Measurements from ENCODE around the gene PLCL2.
A peak's percentile ranks its signal among the peaks of the same experiment; 100 is the strongest.

The PLCL2 gene

DNA sequence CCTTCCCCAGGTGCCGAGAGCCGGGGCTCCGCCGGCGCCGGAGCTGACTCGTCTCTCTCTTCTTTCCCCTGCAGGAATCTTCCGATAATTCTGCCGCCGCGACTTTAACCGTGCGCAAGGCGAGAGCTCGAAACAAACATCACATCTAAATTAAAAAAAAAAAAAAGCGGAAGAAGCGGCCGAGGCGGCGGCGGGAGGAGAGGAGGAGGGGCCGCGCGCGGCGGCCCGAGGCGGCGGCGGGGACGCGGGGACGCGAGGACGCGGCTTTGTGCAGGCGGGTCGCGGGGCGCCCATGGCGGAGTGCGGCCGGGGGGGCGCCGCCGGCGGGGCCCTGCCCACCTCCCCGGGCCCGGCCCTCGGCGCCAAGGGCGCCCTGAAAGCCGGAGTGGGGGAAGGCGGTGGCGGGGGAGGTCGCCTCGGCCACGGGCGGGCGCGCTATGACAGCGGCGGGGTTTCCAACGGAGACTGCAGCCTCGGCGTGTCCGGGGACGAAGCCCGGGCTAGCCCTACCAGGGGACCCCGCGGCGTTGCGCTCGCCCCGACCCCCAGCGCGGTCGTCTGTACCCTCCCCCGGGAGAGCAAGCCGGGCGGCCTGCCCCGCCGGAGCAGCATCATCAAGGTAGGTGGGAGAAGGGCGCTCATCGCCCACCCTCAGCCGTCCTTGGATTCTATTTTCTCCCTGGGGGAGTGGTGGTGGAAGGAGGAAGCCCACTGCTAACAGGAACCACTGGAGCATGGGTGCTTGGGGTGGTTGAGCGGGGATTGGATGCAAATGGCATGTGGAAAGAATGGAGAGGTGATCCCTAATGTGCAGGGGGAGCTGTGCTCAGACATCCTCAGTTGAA, at the start of gene PLCL2:
Gene PLCL2, plus strand, starts transcription at position 208 of the 845 bp plus-strand sequence. Its CDS starts 85 bp downstream, at position 293.
- DNase-seq, result peak; percentile 64

DNA sequence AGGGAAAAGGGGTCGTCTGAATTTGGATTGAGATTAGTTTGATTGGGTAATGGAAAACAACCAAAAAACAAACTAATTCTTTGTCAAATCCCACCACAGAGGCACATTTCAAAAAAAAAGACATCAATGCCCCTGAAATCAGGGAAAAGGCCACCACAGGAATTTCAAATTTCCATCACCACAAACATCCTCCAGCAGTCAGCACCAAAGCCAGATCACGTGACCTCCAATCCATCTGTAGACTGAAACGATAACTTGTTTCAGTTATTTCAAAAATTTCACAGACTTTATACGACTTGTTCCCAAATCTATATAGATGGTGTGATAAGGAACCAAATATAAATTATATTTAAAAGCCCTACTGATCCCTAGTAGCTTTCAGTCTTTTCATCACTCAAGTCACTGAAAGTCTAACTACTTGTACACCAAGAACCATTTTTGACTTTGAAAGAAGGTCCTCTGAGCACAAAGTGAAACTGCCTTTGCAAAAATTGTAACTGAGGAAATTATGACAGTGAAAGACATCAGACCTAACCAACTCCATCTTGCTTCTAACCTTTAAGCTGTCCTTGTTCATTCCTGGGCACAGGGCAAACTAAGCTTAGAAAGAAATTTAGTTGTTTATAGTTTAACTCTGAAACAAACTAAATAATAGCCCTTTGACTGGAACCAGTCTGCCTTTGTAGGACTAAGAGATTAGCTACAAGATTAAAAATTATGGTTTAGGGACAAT, 48.1 kb upstream of the PLCL2 start:
- DNase-seq, result no peak

DNA sequence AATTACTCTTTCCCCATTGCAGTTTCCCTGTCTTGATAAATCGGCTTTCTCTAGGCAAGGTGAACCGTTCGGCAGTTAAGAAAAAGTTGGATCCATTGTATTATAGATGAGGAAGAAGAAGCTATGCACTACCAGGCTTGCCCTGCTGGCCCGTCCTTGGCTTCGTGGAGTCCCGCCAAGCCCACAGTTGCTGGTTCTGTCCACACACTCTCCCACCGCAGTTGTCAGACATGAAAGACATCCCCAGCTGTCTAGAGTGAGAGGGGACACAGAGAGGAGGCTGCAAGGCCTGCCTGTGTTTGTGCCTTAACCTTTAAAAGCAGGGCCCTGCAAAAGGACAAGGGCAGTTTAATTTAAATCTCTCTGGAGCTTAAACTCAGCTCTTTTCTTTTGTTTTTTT, 47.2 kb upstream of the PLCL2 start:
- DNase-seq, result no peak

DNA sequence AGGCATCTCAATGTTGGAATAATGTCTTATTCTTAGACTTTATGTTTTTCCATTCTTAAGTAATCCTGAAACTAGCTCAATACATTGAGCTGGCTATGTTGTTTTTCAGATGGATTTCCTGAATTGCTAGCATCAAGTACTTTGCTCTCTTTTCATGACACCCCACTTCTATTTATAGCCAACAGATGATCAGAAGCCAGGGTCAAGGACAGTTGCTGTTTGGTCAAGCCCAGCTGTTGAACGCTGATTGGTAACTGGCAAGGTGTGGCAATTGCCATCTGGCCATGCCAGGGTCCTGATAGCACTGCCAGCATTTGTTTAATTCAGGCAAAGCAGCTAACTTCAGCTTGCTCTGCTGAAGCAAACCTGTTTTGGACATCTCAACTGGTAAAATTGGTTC, 46.2 kb upstream of the PLCL2 start:
- DNase-seq, result no peak

DNA sequence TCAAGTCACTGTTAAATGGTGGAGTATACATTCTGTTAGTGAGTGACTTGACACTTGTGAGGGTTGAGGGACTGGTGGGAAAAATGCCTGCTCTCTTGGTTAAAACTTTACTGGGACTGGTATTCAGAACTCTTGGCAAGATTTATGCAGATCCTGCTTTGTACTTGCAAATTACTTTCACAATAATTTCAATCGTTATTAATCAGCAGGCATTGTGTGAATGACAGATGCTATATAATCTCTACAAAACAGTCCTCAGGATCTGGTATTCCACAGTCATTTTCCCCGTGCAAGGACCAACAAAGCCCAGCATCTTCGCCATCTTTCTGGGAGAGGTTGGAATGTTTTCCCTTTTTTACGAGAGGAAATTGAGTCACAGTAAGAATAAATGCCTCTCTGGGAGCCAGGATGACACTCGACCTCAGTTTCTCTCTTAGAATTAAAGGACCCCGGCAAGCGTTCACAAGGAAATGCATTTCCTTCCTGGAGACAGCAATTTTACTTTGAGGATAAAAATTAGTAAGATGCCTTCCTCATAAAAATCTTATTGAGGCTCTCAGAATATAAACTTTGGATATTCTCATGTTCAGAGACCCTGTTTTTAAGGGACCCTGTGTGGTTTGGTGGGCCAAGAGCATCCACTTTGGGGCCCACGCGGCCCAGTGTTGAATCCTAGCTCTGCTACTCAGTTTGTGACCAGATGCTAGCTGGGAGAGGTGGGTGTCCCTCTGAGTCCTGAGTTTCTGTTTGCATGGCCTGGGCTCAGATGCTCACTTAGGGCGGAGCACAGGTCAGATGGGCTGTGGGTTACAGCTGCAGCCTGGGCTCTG, 45.3 kb upstream of the PLCL2 start:
- DNase-seq, result no peak

DNA sequence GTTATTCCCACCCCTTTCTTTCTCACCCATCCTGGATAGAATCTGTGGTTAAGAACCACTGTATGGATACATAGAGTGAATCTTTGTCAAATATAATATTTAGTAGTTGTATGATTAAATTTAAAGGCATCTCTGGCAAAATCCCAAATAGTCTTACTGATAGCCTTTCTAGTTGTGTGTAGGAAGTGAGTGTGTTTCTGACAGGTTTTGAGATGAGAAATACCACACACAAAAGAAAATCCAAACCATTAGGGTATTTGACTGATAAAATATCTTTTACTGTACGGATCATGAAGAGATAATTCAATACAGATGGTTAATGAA, 44.7 kb upstream of the PLCL2 start:
- no peak for DNase-seq

DNA sequence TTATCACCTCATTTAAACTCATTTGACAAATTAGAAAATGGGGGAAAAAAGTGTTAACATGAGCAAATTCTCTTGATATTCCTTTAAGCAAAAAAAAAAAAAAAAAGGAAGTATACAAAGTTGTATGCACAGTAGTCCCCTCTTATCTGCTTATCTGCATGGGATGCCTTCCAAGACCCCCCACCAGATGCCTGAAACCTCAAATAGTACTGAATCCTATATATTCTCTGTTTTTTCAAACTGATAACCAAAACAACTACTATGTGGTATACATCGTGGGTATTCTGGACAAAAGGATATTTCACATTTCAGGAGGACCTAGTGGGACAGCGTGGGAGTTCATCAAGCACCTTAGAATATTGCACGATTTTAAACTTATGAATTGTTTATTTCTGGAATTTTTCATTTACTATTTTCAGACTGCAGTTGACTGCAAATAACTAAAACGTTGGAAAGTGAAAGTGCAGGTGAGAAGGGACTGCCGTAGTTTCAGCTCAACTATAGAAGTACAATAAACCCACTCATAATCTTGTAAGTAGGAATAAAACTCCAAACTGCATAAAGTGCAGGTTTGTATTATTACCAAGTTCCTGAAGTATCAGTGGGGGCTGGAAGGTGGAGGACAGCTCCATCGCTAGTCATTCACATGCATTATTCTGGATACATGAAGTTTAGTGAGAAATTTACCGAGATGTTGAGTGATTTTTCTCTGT, 43.6 kb upstream of the PLCL2 start:
- no peak for DNase-seq

DNA sequence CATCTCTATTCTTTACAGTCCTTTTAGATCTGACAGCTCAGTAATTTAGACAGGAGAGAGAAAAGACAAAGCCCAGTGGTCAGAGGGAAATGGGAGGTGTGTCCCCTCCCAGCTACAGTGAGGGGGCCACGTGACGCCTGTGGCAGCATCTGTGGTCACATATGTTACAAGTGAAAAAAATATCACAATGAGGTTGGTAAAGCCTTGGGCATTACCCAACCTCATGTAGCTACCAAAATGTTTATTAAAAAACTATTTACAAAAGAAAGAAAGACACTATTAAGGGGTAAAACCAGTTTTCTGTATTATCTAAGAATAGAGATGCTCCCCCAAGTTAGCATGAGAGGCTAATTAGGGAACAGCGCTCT, 42.9 kb upstream of the PLCL2 start:
- DNase-seq, result peak; percentile 39

DNA sequence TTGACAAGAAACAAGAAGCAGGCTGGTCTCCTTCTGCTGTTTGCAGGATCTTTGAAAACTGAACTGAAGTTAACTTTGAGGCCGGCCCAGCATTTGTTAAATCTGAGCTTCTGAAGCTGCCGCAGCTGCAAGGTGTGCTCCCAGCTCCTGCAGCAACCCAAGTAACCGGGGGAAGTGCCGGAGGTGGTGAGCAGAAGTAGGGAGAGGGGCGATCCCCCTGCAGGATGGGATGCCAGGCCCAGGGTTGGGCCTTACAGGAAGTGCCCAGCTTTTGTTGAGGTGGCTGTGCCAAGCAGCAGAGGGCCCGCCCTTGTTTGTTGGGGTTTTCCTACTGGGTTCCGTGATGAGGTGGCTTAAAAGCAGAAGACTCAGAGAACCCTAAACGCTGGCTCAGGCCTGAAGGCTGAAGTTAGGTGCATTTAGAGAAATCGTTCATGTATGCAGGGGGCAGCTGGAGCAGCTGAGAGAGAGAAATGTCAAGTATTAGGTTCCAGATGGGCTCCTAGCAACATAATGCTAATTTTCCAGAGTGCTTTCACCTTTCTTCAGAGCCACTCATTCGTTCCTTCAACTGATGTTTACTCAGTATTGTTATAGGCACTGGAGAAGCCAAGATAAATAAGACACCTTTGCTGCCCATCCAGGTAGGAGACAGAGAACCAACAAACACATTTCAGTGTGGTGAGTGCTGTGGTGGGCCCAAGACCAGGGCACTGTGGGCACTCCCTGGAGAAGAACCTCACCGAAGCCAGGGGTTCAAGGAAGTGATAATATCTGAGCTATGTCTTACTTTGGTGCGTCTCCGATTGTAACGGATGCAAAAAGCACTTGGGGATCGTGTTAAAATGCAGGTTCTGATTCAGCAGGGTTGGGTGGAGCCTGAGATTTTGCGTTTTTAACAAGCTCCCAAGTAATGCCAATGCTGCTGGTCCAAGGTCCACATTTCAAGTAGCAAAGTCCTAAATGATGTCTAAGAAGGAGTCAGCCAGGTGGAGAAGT, 42.2 kb upstream of the PLCL2 start:
- peak; percentile 76 for DNase-seq

DNA sequence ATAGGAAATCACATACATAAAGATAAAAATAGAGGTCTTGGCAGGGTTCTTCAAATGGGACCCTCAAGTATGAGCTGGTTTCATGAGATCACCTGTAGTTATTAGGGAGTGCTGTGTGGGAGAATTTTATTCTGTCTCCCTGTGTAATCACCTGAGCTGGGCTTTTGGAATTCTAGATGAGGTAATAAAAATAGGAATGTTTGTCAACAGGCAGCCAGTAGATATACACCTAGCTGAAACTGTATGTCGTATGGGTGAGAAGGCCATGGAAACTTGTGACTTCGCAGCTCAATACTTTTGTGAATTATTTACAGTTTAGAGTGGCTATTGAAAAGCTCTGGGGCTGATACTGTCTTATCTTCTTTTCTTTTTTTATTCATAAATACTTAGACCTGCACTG, 40.5 kb upstream of the PLCL2 start:
- no peak for DNase-seq

DNA sequence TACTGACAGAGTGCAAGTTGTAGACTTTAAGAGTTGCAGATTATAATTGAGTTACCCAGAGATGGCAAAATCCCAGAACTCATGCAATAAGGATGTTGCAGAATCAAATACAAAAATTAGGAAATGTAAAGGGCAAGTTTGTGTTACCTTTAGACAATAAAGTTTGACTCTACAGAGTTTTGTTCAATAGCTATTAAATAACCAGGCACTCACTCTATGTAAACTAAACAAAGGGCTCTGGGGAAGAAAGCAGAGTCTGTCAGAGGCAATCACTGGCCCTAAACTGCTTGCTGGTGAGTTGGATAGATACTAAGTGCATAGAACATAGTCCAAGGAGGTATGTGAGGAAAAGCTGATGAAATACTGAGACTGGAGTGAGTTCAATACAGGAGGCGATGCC, 40.0 kb upstream of the PLCL2 start:
- no peak for DNase-seq

DNA sequence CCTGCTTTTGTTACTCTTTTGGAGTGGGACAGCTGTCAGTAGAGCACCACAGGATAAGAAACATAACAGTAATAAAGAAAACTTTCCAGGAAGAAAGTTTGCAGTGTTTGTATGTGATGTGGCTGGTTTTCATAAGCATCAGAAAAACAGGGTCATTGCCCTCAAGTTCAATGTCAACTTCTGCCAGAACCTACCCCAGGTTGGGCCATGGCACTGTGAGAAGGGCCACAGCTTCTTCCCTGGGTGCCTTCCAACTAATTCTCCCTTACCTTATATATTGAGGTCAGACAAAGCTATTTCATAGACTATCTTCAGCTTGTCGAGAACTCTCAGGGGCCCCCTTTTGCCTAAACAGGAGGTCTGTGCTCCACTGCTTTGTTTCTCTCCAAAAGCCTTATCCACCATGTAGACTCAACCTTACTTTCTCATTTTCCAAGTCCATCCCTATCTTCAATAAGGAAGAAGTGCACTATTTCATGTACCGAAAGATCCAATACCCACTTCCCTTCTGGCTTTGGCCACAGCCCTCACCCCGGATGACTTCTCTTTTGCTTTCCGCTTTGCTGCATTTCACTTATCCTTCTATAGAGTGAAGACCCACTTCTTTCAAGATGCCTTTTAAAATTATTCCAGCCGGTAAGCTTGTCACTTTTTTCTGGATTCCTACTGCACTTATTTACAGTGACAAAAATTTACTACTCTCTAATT, 38.2 kb upstream of the PLCL2 start:
- no peak for DNase-seq

DNA sequence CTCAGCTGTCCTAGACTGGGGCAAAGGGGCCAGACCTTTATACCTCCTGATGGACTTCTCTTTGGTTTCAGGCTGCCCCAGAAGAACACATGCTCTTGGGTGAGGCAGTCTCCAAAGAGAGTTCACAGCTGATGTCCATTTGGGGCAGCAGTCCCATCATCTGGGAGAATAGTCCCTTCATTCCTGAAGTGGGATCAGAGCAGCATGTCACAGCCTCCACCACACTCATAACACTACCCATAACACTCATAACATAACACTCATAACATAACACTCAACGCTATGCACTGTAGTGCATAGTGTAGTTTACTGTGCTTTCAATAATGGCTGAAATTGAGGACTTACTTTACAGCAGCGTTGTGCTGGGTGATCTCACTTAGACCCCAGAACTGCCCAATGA, 36.7 kb upstream of the PLCL2 start:
- no peak for DNase-seq

DNA sequence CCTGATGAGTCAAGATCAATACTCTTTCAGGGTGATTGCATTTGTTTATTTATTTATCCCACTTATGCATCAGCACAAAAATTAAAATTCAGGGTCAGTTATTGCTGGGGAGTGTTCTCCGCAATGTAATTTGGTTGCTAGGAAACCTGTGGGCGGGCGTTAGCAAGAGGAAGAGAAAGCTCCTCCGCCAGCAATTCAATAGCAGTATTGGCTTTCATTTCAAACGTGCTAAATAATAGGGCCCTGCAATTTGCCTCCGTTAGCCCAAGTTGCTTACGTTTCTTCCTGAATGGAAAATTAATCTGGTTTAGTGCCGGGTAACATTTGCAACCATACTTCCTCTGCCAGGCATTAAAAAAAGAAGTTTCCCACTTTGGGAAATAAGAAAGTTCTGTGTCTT, 35.5 kb upstream of the PLCL2 start:
- peak; percentile 60 for DNase-seq

DNA sequence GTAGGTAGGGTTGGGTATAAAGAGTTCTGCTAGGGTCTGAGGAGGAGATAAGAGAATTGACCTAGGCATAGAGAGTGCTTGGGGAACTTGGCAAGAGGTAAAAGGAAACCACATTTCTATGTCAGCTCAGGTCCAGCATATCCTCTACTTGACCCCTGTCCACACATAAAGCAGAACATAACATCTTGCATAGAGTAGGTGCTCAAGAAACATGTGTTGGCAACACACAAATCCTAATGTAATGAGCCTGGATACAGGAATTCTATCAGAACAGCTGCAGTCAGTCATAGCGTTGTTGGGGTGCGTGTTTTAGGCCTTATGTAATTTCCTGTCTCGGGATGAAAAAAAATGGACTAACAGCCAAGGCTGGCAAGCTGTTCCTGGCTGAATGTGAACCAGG, 35.0 kb upstream of the PLCL2 start:
- no peak for DNase-seq

DNA sequence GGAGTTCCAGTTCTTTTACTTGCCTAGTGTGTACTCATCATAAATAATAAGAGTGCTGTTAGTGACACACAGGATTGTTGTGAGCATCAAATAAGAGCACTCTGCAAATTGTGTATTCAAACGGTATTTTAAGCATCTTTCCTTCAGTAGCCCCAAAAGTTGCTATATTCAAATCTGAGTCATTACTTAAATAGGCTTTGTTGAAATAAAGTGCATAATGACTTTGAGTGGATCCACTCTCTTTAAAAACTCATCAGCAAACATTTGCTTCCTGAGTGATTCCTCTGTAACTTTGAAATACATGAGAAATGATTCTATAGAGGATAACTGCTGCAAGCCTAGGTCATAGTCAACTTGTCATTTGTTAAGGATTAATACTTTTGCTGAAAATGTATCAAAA, 29.3 kb upstream of the PLCL2 start:
- no peak for DNase-seq

DNA sequence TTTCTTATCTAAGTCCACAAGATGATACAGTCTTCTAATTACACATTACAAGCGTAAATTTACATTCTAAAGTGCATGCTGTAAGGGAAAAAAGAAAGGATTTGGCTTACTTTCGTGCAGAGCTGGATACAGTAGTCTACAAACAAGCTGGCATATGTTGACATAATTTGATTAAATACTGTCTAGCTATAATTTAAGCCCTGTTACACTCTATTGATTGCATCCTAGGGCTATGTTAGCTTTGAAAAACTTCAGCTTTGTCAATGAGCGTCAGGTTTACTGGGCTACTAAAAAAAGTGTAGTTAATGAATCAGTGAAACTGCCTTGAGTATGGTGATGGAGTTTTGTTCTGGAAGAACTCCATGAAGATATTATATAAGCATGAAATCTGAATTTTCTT, 24.5 kb upstream of the PLCL2 start:
- no peak for DNase-seq

DNA sequence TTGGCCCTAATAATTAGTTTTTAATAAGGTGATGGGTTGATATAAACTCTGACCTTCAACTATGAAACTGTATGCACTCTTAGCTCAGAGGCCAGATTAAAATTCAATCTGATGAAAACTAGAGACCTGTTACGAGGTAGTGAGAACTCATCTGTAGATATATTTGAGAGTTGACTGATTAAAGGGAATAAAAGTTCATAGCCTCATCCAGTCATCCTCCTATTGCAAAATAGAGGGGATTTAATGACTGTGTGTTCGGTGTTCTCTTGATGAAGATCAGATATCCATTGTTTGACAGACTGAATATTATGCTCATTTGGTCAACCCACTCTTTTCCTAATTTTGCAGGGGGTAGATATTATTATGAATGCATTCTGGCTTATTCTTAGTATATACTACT, 23.3 kb upstream of the PLCL2 start:
- no peak for DNase-seq

DNA sequence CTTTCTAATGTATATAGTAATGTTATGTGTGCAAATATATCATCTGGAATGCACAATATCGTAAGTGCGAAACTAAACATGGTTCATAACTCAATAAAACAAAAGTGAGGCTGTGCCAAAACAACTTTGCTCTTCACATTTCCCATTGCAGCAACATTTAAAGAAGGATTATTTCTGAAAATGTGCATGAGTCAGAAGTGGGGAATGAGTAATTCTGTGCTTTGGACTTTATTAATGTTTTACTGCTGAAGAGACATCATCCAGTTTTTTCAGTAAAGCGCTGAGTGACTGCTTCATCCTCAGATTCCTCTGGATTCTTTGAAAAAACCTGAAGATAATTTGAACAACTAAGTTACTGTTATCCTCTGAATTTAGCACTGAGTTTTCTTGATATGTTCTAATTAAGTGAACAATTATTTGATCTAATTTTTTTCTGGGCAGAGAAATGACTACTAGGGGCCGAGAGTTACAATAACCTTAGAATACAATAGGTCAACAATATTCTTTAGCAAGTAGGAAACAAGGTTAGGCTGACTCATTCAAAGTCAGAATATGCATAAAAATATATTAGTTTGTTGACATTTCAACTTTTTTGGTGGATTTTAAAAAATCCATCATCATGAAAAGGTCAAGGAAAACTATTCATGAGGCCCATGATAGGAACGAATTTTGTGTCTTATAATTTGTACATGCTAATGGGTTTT, 20.0 kb upstream of the PLCL2 start:
- no peak for DNase-seq

DNA sequence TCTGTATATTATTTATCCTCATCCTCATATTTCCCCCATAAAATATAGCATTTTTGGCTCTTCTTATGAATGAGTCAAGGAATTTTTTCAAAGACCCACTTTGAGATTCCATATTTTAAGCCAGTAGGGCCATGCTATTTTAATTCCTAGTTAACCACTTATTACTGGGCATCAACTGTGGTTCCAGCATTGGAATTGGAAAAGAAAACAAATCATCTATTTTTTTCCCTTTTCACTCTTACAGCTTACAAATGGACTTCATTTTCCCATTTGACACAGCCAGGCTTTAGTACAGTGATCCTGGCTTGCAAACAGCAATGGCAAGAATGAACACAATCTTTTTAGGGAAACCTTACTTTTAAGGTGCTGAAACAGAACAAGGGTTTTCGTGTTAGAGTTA, 19.4 kb upstream of the PLCL2 start:
- no peak for DNase-seq

DNA sequence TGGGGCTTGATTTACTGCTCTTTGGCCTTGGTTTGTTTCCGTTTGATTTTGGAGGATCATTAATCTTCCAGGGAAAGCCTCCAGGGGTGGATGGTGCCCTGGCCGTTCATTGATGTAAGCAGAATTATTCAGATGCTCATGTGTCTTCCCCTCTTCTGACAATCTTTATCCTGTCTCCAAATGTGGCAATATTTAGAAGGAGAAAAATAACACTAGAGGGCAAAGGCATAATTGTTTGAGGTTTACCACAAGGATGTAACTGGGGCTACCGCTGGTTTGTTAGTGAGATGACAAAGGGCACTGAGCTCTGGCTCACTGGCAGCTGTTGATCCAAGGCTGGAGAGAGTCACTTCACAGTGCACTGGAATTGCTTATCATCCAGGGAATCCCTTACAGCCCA, 18.2 kb upstream of the PLCL2 start:
- DNase-seq, result no peak

Data from stimulated activated CD4-positive, alpha-beta T cell treated with anti-CD3 and anti-CD28 coated beads, Interleukin-1b, Interleukin-23, amount 100 ng/mL, for 48 hours (primary cell).